GM18870 (cell line): ENCODE data around the gene PCSK6.
"Not testable (repeated sequence)": the region's sequence is repeated elsewhere in the genome, so short reads cannot be mapped to it uniquely, and the experiment has no call there.

ENCODE experiments used
- ATAC-seq: cut with Tn5 transposase; IDR thresholded peaks from one replicate; pipeline ENCODE4 v1.9.1; 2021; ENCODE audit warnings: moderate library complexity; ENCODE audit not compliant: unreplicated experiment

The PCSK6 gene

DNA sequence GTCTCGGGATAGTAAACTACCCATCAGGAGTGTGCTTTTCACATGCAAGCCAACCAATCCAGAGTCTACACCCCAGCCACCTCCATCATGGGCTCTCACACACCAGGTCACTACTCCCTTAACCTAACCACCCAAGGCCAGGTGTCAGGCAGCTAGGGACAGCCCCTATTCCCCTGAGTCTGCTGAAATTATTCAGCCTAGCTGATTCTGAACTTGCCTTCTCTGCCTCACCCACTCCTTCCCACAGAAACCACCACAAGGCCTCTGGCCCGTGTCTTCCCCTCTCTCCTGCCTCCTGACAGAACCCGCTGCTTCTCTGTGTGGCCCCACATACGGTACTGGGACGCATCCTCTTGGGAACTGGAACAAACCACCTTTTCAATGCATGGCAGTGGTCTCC, 82.1 kb downstream of the PCSK6 start:
- peak; percentile 93 for ATAC-seq

DNA sequence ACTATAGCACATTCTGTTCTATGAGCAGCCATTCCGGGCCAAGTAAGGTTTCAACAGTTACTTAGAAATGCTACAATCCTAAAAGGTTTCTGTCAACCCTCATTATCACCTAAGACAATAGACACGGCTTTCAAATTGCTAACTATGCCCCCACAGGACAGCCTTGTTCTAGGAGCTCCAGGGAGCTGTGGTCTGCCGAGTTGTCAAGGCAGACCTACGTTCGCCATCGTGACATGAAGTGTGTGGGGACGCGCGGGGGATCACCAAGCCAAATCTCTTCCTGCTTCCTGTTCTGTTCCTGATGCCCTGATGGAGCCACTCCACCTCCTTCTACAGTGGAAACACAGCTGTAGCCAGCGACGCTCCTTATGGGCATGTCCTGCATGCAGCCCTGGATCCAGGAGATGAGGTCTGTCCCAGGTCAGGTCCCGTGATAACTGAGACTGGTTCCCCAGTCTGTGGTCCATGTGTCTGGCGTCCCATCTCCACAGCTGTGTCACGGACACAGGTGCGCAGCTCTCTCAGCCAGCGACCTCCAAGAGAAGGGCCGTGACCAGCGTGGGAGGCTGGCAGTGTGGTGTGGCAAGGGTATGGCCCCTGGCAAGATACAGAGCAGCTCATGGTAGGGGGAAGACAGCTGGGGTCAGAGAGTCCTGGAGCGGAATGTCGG, 82.8 kb downstream of the PCSK6 start:
- no peak for ATAC-seq

DNA sequence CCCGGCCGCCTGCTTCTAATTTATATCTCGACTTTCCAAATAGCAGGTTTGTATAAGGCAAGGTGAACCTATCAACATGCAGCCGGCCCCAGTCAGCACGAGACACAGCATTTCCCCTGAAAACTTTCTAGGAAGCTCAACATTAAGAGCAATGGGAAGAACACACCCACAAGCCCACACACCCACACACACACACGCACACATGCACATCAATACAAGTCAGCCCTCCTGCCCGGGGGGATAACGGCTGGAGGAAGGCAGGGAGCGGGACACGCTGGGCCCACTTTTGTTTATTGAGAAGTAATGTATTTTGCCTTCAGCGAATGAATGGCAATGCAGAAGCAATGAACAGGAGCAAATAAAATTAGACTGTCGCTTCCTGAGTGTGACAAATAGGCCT, 83.5 kb downstream of the PCSK6 start:
- ATAC-seq: no peak

DNA sequence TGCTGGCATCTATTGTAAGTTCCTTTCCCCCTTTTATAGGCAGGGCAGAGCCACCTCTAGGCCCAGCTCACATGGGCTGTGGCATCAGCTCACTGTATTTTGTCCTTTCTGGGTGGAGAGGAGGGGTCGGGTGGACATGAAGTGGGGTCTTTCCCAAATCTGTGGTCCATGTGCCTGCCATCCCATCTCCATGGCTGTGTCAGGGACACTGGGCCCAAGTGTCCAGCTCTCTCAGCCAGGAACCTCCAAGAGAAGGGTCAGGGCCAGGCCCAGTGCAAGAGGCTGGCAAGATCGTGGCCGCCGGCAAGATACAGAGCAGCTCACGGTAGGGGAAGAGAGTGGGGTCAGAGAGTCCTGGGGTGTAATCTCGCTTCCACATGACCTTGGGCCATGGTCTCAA, 85.3 kb downstream of the PCSK6 start:
- ATAC-seq: no peak

DNA sequence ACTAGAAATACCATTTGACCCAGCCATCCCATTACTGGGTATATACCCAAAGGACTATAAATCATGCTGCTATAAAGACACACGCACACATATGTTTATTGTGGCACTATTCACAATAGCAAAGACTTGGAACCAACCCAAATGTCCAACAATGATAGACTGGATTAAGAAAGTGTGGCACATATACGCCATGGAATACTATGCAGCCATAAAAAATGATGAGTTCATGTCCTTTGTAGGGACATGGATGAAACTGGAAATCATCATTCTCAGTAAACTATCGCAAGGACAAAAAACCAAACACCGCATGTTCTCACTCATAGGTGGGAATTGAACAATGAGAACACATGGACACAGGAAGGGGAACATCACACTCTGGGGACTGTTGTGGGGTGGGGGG, 86.6 kb downstream of the PCSK6 start:
- not testable (repeated sequence) for ATAC-seq

DNA sequence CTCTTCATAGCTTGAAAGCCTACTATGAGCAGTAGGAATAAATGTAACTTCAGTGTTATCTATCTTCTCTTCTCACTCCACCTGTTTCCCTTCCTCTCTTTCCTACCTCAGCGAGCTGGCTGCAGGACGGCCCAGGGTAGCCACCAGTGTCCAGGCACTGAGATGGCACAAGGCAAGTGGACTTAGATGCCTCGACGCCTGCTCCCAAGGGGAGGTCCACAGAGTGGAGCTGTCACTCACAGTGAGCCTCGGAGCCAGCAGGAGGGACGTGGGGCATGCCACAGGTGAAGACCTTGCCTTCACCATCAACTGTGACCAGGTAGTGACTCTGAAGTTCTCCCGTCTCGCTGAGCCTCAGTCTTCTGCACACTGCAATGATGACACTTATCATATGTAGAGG, 88.2 kb downstream of the PCSK6 start:
- ATAC-seq: no peak

DNA sequence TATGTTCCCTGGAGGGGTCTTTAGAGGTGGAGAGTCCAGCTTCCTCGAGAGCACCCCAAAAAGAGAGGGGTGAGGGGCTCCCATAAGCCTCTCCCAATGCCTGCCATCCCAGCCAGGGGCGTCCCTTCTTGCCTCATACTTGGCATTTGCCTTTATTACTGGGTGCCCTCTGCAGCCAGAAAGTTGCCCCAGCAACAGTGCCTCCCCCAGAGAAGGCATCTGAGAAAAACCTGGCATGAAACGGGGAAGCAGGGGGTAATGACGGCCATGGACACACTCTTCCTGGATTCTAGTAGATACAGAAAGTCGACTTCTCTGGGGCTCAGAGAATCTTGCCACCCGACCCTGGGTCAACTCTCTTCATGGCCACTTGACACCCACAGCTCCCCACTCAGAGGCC, 90.1 kb downstream of the PCSK6 start:
- no peak for ATAC-seq

DNA sequence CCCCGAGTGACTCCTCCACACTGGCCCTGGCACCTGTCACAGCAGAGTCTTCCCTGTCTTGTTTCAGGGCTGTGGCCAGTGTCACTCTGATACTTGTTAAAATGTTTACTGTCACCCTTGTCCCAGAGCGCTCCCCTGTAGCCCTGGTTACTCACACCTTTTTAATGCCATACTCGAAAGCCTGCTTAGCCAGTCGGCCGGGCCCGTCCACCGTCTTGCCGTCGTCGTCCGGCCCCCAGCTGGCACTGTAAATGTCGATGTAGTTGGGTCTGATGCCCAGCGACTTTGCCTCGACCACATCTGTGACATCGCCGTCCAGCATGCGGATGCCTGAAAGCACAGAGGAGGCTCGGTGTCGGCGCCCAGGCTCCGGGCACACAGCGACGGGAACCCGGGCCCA, 91.3 kb downstream of the PCSK6 start:
- no peak for ATAC-seq

DNA sequence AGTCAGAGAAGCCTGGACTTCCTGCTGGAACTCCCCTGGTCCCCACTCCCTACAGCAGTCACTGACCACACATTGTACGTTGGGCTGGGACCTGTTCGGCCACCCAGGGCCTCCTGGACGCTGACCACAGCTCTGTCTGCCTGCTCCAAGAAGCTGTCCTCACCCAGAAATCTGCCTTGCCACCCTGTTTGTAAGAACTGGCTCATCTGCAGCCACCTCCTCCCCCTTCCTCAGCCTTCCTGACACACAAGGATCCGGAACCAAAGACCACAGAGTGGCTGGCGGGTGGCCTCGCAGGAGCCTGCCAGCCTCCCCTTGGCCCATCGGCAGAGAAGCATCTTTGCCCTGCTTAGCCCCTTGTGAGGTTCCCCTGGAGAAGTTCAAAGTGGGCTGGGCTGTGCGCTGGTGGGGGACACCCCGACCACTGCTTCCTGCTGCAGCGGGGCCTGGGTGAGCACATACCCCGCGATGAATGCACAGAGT, 91.9 kb downstream of the PCSK6 start:
- no peak for ATAC-seq

DNA sequence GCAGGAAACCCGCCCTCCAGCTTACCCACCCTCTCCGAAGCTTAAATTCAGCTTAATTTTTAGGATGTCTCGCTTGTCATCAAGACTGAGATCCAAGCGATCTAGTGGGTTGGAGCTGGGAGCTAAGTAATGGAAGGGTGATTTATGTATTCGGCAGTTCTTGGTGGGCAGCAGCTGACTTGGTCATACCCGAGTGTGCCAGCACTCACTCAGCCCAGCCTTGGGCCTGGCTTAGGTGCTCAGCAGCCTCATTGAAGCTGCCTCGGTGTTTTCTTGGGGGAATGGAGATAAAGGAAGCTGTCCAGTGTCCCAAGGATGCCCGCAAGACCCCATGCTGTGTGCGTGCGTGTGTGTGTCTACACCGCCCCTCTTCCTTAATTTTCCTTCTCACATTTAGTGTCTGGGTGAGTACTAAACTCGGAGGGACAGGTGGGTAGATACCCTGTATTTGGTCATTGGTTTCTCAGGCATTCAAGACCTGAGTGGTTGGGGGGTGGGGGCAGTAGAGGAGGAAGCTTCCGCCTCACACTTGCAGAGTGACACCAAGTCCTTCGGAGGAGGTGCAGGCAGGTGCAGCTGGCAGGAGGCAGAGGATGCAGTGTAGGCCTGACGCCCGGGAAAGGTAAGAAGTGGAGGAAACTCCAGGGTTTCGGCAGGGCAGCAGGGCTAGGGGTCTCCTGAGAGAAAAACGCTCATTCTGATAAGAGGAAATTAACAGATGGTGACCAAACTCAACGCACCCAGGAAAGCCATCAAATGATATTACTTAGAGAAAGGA, 92.8 kb downstream of the PCSK6 start:
- ATAC-seq: no peak

DNA sequence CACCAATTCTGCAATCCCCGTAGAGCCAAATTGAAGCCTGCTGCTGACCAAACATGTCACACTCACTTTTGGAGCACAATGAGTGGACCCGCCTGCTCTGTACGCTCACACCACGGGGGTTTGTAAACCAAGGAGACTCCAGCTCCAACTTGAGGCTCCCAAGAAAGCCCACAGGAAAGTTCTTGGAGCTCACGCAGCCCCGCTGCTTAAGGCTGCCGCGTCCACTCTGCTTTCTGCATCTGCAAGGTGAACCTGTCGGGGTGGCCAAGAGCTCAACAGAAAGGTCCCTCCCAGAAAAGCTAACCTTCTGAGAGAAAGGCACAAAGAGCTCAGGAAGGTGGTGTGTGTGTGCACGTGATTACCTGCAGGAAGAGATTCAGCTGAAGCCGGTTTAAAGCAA, 94.9 kb downstream of the PCSK6 start:
- ATAC-seq: no peak

DNA sequence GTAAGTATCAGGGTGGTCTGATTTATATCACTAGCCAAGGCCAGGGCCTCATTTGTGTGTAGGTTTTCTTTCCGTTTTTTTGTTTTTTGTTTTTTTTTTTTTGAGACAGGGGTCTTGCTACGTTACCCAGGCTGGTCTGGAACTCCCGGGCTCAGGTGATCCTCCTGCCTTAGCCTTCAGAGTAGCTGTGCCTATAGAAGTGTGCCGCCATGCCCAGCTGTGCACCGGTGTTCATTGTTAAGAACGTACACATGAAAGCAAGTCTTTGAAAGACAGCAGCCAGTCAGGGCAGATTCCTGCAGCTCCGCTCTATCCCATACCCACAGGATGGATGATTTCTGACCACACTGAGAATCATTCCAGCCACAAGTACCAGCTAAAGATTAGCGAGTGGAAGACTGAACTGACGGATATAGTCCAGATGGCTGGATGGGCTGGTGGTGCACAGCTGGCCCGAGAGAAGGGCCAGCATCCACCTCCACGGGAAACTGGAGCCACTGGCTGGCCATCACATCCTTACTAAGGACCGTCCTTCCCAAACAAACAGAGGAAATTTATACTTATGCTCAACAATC, 95.4 kb downstream of the PCSK6 start:
- no peak for ATAC-seq

DNA sequence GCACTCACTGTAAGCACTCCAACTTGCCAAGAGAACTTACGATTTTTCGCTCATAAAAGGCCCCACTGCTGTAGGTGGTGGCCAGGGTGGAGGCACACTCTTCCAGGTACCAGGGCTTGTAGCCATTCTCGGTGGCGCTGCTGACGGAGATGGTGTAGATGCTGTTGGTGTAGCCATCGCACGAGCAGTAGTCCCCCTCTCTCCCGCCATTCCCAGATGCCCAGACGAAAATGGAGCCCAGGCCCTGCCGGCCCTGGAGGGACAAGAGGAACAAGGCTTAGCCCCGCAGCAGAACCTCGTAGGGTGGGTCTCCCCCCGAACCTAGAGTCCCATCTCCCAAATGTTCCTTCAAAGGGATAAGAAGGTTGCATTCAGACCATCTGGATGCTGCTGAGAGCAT, 96.3 kb downstream of the PCSK6 start:
- ATAC-seq: no peak

DNA sequence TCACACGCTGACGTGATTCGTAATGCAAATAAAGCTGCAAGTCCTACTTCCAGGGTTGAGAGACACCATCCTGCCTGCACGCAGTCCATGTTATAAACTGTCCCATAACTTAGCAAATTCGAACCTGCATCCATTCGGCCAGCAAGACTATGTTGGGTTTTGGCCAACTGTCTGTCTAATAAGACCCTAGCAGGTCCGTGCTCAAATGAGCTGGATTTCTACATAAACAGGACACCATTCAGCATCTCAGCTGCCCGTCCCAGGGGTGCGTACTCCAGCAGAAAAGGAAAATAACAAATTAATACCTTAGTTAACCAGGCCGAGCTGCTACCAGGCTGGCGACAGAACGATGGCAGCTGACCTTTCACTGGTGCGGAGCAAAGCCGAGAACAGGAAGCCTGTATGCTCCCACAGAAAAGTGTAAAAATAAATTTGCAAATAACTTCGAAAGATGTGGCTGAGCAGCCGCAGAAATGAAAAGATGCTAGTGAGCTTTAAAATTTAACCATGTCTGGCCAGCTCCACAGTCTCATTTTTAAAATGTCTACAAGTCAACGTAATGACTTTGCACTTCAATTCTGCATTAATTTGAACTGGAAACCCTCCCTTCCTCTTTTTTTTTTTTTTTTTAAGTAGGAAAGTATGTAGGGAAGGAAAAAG, 97.4 kb downstream of the PCSK6 start:
- ATAC-seq: no peak

DNA sequence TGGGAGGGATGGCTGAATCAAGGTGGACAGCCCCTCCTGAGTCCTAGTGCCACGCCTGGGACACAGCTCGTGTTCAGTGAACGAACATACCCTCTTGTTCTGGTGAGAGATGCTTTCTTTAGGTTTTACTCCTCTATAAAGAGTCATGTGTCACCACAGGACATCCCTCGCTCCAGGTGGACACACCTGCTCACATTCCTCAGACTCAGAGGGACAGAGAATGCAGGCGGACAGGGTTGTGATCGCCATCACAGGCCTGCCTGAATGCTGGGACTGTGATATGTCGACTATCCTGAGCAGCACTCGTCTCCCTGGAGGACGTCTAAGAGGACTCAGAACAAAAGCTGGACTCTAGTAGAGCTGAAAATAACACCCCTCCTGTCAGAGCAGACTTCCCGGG, 98.1 kb downstream of the PCSK6 start:
- ATAC-seq: no peak

DNA sequence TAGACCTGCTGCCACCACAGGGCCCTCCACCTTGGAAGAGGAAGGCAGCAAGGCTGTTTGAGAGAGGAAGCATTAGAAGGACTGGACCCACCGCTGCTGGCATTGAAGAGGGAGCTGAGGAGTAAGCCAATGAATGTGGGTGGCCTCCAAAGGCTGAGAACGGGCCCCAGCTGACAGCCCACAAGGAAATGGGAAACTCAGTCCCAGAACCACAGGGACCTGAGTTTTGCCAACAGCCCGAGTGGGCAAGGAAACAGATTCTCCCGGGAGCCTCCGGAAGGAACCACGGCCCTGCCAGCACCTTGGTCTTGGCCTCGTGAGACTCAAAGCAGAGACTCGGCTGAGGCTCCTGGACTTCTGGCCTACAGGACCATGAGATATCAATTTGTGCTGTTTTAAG, 99.0 kb downstream of the PCSK6 start:
- ATAC-seq: no peak

DNA sequence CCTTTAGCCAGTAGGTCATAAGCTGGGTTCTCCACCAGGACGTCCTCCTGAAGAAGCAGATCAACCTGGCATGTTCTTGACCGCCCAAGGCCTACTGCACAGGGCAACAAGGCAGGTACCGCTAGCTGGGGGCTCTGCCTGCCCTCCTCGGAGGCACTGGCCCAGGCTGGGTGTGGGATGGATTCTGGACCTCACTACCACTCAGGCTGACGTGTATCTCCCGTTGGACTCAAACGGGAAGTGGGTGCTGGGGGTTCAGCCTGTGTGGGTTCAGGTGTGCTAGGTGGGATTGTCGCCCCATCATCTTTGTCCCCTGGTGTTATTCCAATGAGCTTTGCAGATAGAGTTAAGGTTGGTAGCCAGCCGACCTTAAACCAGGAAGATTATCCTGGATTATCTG, 99.4 kb downstream of the PCSK6 start:
- ATAC-seq: no peak

DNA sequence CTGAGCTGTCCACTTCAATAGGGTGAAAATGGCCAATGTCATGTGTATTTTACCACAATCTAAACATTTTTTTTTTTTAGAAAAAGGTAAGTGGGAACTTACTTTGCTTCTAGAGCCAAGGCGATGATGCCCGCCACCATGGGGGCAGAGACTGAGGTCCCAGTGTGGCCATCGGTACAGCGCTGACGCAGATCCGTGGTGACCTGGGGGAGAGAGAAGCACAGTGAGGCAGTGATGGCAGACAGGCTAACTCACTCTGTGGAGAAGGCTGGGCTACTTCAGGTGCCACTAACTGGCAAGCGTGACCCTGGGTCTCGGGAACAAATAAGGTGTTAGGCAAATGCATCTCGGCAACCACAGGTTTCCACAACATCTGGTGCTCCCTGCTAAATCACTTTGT, 100.1 kb downstream of the PCSK6 start:
- ATAC-seq: no peak

DNA sequence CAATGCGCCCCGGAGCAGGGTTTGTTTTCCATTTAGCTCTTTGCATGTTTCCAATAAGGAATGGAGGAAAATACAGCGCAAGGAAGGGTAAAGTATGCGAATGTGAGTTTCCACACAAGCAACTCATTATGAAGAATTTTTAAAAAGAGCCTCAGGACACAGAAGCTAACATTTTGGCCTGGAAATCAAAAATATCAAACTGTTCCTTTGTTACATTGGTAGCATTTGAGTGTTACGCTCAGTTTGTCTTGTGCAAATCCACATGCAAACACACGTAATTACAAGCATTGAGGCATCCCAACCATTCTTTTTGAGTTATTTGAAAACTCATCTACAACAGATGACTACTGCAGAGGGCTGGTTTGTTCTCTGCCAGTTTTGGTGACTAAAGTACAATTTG, 101.5 kb downstream of the PCSK6 start:
- ATAC-seq: no peak

DNA sequence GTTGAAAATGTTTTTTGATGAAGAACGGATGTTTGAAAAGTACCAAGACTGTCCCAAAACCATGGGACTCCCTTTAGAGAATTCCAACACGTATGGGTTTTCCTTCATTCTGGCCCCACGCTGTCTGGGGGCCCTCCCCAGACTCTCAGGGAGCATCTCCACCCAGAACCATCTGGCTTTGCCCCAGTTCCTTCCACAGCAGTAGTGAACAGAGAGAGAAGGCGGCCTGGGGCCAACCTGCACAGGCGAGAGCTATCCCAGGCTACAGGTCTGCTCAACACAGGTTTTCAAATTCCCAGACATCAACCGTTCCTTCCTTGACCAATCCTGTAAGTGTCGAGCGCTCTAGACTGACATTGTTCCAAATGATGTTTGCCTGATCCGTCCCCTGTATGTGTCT, 101.9 kb downstream of the PCSK6 start:
- no peak for ATAC-seq

DNA sequence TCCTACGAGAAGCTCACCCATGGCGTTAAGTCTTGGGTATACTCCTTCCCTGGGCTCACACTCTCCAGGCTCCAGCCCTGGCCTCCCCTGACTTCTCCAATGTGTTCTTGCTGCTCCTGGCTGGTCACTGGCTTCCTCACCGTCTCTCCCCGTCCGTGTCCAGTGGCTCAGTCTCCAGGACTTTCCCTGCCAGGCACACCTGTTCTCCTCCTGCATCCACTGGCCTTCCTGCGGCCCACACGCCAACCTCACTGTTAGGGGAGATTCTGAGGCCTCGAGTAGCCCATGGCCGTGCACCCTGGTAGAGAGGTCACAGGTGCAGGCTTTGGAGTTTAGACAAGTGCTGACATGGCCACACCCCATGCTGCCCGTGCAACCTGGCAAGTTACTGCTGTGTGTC, 102.5 kb downstream of the PCSK6 start:
- ATAC-seq: no peak

DNA sequence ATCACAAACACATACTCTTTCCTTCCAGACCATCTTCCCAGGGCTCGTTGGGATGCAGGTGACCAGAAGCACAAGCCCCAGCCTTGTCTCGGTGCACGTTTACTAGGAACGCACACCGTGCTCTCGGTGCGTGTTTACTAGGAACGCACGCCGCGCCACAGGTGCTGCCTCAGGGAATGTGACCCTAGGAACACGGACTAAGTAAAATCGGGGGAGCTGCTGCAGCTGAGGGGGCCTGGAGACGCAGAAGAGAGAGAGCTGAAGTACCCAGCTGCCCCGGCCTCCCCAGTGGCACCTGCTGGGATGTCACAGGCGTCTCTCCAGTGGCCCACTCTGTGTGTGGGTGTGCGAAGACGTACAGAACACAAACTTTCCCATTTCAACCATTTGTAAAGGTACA, 103.5 kb downstream of the PCSK6 start:
- ATAC-seq: no peak
